ENCODE data around the gene DNAJB5.
A peak's percentile ranks its signal among the peaks of the same experiment; 100 is the strongest.

The DNAJB5 gene

DNA sequence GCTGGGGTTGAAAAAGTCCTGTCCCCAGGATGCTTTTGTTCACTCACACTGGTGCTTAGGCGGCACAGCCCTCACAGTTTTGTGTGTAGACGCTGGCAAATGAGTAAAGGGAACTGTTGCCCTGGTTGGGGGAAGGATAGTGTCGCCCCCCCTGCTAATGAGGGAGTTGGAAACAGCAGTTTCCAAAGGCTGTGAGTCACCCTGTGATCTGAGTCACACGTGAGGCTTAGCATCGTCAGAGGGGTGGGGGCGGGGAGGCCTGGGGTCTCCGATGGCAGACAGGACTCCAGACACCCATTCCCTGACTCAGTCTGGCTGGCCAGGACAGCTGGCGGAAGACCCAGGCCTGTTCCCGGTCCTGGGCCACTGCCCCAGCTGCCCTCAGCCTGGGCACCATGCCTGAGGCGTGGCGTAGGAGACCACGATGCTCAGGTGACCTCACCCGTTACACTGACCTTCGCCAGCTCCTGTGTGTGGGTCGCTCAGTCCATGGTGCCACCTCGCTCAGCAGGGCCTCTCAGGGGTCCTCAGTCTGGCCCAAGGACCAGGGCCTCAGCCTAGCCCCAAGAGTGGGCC lies 2.9 kb downstream of the DNAJB5 start:
- peaks cover 6% of the 10 kb centered on the region; the same call in 1 of the 2 replicates for H3K36me3 ChIP-seq (ENCODE audit: insufficient read depth, low read length)
- H3K4me1 ChIP-seq (ENCODE audit: control insufficient read depth, insufficient read depth, low read length, unreplicated experiment) = peaks cover 68% of the 10 kb centered on the region
- peak overlapping the region; percentile 45; the same call in 1 of the 2 replicates for H3K4me3 ChIP-seq (ENCODE audit: low read depth, low read length)

DNA sequence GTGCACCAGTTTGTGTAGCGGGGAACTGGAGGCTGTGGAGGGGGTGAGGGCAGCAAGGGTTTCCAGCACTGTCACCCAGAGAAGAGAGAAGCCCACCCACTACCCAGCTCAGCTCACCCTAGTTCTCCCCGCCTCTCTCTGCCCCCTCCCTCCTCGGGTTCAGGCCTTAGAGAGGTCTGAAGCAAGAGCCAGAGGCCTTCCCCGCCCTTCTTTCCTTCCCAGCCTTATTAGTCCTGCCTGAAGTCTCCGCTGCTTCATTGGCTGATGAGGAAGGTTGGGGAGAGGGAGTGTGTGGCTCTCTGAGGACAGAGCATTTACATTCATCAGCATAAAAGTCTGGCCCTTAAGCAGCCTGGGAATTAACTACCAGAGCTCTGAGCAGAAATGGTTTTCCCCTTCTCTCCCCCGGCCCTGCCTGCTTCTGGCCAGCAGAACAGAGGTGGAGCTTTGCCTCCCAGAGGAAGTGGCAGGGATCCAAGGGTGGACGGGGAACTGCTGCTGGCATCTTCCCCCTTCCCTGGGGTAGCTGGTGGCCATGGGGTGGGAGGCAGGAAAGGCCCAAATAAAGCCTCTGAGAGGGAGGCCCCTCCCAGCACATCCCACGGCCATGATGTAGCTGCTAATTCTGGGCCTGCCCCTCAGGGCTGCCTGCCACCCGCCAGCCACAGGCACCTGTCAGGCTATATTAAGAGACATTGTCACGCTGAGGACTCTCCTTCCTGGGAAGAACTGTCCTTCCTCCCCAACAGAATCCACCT lies 4.1 kb downstream of the DNAJB5 start:
- H3K79me2 ChIP-seq (ENCODE audit: control insufficient read depth, insufficient read depth, low read length, unreplicated experiment) = no peaks in the 10 kb centered on the region
- no peaks in the 10 kb centered on the region for H3K27me3 ChIP-seq (ENCODE audit: insufficient read depth, low read length)
- H3K36me3 ChIP-seq (ENCODE audit: insufficient read depth, low read length) = peaks cover 6% of the 10 kb centered on the region; the same call in 1 of the 2 replicates
- H2AFZ ChIP-seq (ENCODE audit: low read length, unreplicated experiment) = peak overlapping the region; percentile 1
- peak overlapping the region; percentile 91 for H3K27ac ChIP-seq (ENCODE audit: low read depth, low read length)
- peaks cover 63% of the 10 kb centered on the region for H3K4me1 ChIP-seq (ENCODE audit: control insufficient read depth, insufficient read depth, low read length, unreplicated experiment)
- no peak overlapping the region for H3K4me3 ChIP-seq (ENCODE audit: low read depth, low read length)

More for the DNA sequence above, 2.9 kb downstream of the DNAJB5 start:
- H3K79me2 ChIP-seq (ENCODE audit: control insufficient read depth, insufficient read depth, low read length, unreplicated experiment) = no peaks in the 10 kb centered on the region
- H3K27me3 ChIP-seq (ENCODE audit: insufficient read depth, low read length) = no peaks in the 10 kb centered on the region
- H2AFZ ChIP-seq (ENCODE audit: low read length, unreplicated experiment) = no peak overlapping the region
- peak overlapping the region; percentile 91 for H3K27ac ChIP-seq (ENCODE audit: low read depth, low read length)

DNA sequence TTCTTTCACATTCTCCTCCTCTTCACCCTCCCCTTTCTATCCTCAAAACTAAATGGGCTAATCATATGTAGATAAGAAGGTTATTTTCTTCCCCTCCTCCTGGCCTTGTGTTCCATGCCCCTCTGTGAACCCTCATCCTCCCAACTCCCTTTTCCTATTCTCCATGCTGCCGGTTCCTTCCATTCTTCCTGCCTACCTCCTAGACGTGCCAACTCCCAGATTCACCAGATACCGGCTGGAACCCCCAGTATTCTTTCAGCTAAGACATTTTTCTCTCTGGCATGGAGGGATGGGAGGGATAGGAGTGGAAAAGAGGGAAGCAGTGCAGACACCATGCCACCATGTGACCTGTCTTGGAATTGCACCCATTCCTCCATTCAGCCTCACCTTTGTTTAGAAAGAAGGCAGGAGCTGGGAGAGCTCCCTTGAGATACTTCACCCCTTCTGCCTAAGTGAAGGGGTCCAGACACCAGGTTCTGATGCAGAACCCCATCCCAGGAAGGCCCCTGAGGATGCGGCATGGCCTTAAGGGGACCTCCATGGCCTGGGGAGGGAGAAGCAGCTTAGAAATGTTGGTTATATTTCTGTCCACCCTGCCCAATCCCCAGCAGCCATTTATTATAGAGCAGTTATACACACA lies 4.8 kb downstream of the DNAJB5 start:
- H3K36me3 ChIP-seq (ENCODE audit: insufficient read depth, low read length) = peaks cover 6% of the 10 kb centered on the region; the same call in 1 of the 2 replicates
- peak overlapping the region; percentile 91 for H3K27ac ChIP-seq (ENCODE audit: low read depth, low read length)
- no peak overlapping the region for H3K4me3 ChIP-seq (ENCODE audit: low read depth, low read length)
- H3K79me2 ChIP-seq (ENCODE audit: control insufficient read depth, insufficient read depth, low read length, unreplicated experiment) = no peaks in the 10 kb centered on the region
- peaks cover 63% of the 10 kb centered on the region for H3K4me1 ChIP-seq (ENCODE audit: control insufficient read depth, insufficient read depth, low read length, unreplicated experiment)
- H3K27me3 ChIP-seq (ENCODE audit: insufficient read depth, low read length) = no peaks in the 10 kb centered on the region
- H2AFZ ChIP-seq (ENCODE audit: low read length, unreplicated experiment) = peak overlapping the region; percentile 1

DNA sequence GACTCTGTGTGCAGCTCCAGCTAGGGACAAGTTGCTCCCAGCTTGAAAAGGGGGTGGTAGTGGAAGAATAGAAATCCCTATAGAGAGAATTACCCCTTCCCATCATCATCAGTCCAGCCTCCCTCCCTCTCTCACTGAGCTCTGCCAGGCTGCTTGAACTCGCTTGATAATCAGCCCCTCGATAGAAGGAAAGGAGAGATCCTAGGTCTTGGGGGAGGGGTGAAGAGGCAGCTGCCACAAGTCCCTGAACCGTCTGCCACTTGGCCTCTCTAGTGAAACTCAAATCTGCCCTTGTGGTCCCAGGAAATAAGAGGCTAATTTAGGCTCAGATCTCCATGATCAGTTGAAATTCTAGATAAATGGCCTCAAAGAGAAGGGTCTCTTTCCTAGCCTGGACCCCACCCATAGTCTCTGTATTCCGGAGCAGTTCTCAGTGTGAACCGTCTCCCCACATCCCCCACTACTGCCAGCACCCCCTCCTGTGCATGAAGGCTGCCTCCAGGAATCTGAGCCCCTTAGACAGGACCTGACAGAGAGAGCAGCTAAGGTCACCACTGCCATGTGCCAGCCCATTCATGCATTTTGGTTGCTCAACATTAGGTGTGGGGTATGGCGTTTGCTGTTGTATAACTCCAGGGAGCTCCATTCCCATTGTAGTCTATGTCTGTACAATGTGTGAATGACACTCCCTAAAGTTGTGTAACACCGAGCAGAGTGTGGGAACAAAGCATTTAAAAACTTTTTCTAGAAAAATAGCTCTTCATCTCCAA lies 5.5 kb downstream of the DNAJB5 start:
- Histone ChIP-seq H2AFZ (ENCODE audit: low read length, unreplicated experiment) (no peak overlapping the region), H3K27ac (ENCODE audit: low read depth, low read length) (peak overlapping the region; percentile 91), H3K4me1 (ENCODE audit: control insufficient read depth, insufficient read depth, low read length, unreplicated experiment) (peaks cover 63% of the 10 kb centered on the region), H3K79me2 (ENCODE audit: control insufficient read depth, insufficient read depth, low read length, unreplicated experiment) (no peaks in the 10 kb centered on the region), H3K36me3 (ENCODE audit: insufficient read depth, low read length) (peaks cover 6% of the 10 kb centered on the region; the same call in 1 of the 2 replicates), H3K27me3 (ENCODE audit: insufficient read depth, low read length) (no peaks in the 10 kb centered on the region), H3K4me3 (ENCODE audit: low read depth, low read length) (0 out of 2 replicates have a peak overlapping the region, but pooled peaks have one; percentile 4)

DNA sequence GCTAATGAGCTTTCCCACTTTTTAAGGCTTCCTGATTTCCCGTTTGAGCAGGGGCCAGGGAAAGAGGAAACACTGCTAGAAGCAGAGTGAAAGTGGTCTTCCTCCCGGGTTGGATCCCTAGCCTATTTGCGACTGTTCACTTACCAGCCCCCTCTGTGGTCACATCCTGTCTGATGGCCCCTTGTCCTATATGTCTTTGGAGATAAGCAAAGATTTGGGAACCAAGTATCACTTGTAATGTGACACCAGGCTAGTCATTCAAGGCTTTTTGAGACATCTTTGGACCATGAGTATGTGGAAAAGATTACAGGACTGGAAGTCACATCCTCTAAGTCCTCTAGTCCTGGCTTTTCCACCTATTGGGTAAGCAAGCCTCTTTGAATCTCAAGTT lies 6.1 kb downstream of the DNAJB5 start:
- Histone ChIP-seq H3K27me3 (ENCODE audit: insufficient read depth, low read length) (no peaks in the 10 kb centered on the region), H3K27ac (ENCODE audit: low read depth, low read length) (peak overlapping the region; percentile 91), H3K4me1 (ENCODE audit: control insufficient read depth, insufficient read depth, low read length, unreplicated experiment) (peaks cover 61% of the 10 kb centered on the region), H3K4me3 (ENCODE audit: low read depth, low read length) (0 out of 2 replicates have a peak overlapping the region, but pooled peaks have one; percentile 4), H3K36me3 (ENCODE audit: insufficient read depth, low read length) (peaks cover 6% of the 10 kb centered on the region; the same call in 1 of the 2 replicates), H3K79me2 (ENCODE audit: control insufficient read depth, insufficient read depth, low read length, unreplicated experiment) (no peaks in the 10 kb centered on the region), H2AFZ (ENCODE audit: low read length, unreplicated experiment) (no peak overlapping the region)

DNA sequence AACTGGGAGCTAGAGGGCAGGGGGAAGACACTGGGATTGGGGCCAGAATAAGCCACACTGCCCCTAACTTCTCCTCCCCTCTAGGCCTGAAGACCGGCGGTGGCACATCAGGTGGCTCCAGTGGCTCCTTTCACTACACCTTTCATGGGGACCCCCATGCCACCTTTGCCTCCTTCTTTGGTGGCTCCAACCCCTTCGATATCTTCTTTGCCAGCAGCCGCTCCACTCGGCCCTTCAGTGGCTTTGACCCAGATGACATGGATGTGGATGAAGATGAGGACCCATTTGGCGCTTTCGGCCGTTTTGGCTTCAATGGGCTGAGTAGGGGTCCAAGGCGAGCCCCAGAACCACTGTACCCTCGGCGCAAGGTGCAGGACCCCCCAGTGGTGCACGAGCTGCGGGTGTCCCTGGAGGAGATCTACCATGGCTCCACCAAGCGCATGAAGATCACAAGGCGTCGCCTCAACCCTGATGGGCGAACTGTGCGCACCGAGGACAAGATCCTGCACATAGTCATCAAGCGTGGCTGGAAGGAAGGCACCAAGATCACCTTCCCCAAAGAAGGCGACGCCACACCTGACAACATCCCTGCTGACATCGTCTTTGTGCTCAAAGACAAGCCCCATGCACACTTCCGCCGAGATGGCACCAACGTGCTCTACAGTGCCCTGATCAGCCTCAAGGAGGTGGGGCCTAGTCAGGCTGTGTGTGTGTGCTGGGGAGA lies 6.8 kb downstream of the DNAJB5 start:
- Histone ChIP-seq H3K4me3 (ENCODE audit: low read depth, low read length) (no peak overlapping the region), H3K79me2 (ENCODE audit: control insufficient read depth, insufficient read depth, low read length, unreplicated experiment) (no peaks in the 10 kb centered on the region), H3K27ac (ENCODE audit: low read depth, low read length) (peak overlapping the region; percentile 91), H3K36me3 (ENCODE audit: insufficient read depth, low read length) (peaks cover 6% of the 10 kb centered on the region; the same call in 1 of the 2 replicates), H2AFZ (ENCODE audit: low read length, unreplicated experiment) (no peak overlapping the region), H3K4me1 (ENCODE audit: control insufficient read depth, insufficient read depth, low read length, unreplicated experiment) (peaks cover 61% of the 10 kb centered on the region), H3K27me3 (ENCODE audit: insufficient read depth, low read length) (no peaks in the 10 kb centered on the region)

DNA sequence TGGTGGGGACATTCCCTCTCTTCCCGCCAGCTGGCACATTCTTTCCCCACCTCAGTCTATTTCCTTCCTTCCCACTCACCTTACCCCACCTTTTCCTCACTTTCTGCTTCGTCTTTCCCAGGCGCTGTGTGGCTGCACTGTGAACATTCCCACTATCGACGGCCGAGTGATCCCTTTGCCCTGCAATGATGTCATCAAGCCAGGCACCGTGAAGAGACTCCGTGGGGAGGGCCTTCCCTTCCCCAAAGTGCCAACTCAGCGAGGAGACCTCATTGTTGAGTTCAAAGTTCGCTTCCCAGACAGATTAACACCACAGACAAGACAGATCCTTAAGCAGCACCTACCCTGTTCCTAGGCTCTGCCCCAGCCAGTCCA lies 7.3 kb downstream of the DNAJB5 start:
- Histone ChIP-seq H3K36me3 (ENCODE audit: insufficient read depth, low read length) (peaks cover 6% of the 10 kb centered on the region; the same call in 1 of the 2 replicates), H3K4me3 (ENCODE audit: low read depth, low read length) (no peak overlapping the region), H3K27ac (ENCODE audit: low read depth, low read length) (no peak overlapping the region), H3K4me1 (ENCODE audit: control insufficient read depth, insufficient read depth, low read length, unreplicated experiment) (peaks cover 61% of the 10 kb centered on the region), H3K27me3 (ENCODE audit: insufficient read depth, low read length) (no peaks in the 10 kb centered on the region), H2AFZ (ENCODE audit: low read length, unreplicated experiment) (no peak overlapping the region), H3K79me2 (ENCODE audit: control insufficient read depth, insufficient read depth, low read length, unreplicated experiment) (no peaks in the 10 kb centered on the region)

DNA sequence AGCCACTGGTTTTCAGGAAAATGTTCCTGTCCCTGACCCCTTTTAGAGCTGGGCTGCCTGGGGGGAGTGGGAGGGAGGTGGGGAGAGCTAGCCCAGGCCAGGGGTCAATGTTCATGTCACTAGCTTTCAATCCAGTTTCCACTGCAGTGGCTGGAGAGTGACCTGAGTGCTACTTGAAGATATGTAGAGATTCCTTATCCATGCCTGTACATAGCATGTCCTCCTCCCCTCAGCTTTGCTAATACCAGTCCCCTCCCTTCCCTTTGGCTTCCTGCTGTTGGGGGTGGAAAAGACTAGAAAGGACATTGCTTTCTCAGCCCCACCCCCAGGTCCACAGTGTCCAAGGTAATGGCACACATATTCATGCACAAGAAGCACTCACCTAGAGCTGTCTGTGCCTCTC lies 7.8 kb downstream of the DNAJB5 start:
- no peak overlapping the region for H3K27ac ChIP-seq (ENCODE audit: low read depth, low read length)
- H3K4me1 ChIP-seq (ENCODE audit: control insufficient read depth, insufficient read depth, low read length, unreplicated experiment) = peaks cover 61% of the 10 kb centered on the region
- H2AFZ ChIP-seq (ENCODE audit: low read length, unreplicated experiment) = no peak overlapping the region
- peaks cover 6% of the 10 kb centered on the region; the same call in 1 of the 2 replicates for H3K36me3 ChIP-seq (ENCODE audit: insufficient read depth, low read length)
- no peaks in the 10 kb centered on the region for H3K27me3 ChIP-seq (ENCODE audit: insufficient read depth, low read length)
- no peaks in the 10 kb centered on the region for H3K79me2 ChIP-seq (ENCODE audit: control insufficient read depth, insufficient read depth, low read length, unreplicated experiment)
- H3K4me3 ChIP-seq (ENCODE audit: low read depth, low read length) = no peak overlapping the region

DNA sequence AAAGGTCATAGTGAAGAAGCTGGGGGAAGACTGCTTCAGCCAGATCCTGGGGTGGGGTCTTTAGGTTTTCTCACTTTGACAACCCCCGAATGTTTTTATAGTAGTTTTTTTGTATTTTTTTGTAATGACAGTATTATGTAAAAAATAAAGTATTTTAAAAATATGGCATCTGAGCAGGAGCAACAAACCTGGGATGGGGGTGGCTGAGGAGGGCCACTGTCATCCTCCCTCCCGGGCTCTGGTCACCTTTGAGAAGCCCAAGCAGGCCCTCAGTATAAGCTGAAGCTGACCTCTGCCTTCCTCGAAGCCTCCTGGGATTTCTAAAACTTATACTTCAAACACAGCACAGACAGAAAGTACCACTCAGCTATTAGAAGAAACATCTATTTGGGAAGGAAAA lies 8.7 kb downstream of the DNAJB5 start:
- no peaks in the 10 kb centered on the region for H3K79me2 ChIP-seq (ENCODE audit: control insufficient read depth, insufficient read depth, low read length, unreplicated experiment)
- H3K27ac ChIP-seq (ENCODE audit: low read depth, low read length) = no peak overlapping the region
- no peak overlapping the region for H3K4me3 ChIP-seq (ENCODE audit: low read depth, low read length)
- H3K4me1 ChIP-seq (ENCODE audit: control insufficient read depth, insufficient read depth, low read length, unreplicated experiment) = peaks cover 52% of the 10 kb centered on the region
- H2AFZ ChIP-seq (ENCODE audit: low read length, unreplicated experiment) = no peak overlapping the region
- no peaks in the 10 kb centered on the region for H3K27me3 ChIP-seq (ENCODE audit: insufficient read depth, low read length)
- peaks cover 6% of the 10 kb centered on the region; the same call in 1 of the 2 replicates for H3K36me3 ChIP-seq (ENCODE audit: insufficient read depth, low read length)

DNA sequence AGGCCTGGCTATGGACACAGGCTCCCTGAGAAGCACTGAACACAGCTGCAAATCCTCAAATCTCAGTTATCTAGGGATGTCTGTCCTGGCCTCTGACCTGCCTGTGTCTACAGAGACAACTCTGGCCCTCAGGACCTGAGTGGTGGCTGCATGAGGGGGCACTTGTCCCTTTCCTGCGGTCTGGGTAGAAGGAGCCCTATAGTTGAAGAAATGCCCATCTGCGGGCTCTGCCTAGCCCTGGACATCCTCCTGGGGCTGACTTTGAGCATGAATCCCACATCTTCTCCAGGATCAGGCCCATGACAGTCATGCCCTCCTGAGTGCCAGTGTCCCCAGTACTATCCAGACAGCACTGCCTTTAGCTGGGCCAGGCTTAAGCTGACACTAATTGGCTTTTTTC lies 10.0 kb downstream of the DNAJB5 start:
- no peaks in the 10 kb centered on the region for H3K27me3 ChIP-seq (ENCODE audit: insufficient read depth, low read length)
- H3K27ac ChIP-seq (ENCODE audit: low read depth, low read length) = no peak overlapping the region
- H3K36me3 ChIP-seq (ENCODE audit: insufficient read depth, low read length) = peaks cover 6% of the 10 kb centered on the region; the same call in 1 of the 2 replicates
- no peak overlapping the region for H3K4me3 ChIP-seq (ENCODE audit: low read depth, low read length)
- no peaks in the 10 kb centered on the region for H3K79me2 ChIP-seq (ENCODE audit: control insufficient read depth, insufficient read depth, low read length, unreplicated experiment)
- H3K4me1 ChIP-seq (ENCODE audit: control insufficient read depth, insufficient read depth, low read length, unreplicated experiment) = peaks cover 39% of the 10 kb centered on the region
- H2AFZ ChIP-seq (ENCODE audit: low read length, unreplicated experiment) = no peak overlapping the region

All from ACC112 (cell line).